Pancreas (tissue), 10 donors: ENCODE results near the gene GOLGA7B. TPM values are rescaled to one million over a fixed set of nuclear protein-coding genes. Genes with fewer than 3 reads are reported as not detected.

Source experiments
- ATAC-seq, 4 donors: fragments of 200-7000 bp; cut with Tn5 transposase; one replicate each; pipeline versions ENCODE4 v1.8.0 to v1.9.1; 2020; ENCODE audit warnings: mild to moderate bottlenecking in 4 of 4, moderate library complexity in 4 of 4
- DNase-seq, 6 donors: peaks; one replicate each; pipeline ENCODE4 v3.0.0-alpha.2; 2020
- FAIRE-seq: peaks from 2 replicates; lab custom pipeline; 2012; peaks lifted over from hg19 to GRCh38; lab: Jason Lieb, UNC
- H3K27ac ChIP-seq, 4 donors: fragments of 200-600 bp; sonication (generic); 1 replicate in 3 of 4; 2 replicates in 1 of 4; pipeline versions ENCODE4 v1.5.0 to v1.8.0; 2020
- H3K27me3 ChIP-seq, 4 donors: fragments of 200-600 bp; one replicate each; pipeline ENCODE4 v1.8.0; 2021
- H3K36me3 ChIP-seq, 3 donors: fragments of 200-600 bp; sonication (generic) in 1 of 3; one replicate each; pipeline versions ENCODE4 v1.5.0 to v1.8.0; 2020 to 2021
- H3K4me1 ChIP-seq, 3 donors: fragments of 200-600 bp; one replicate each; pipeline ENCODE4 v1.8.0; 2021
- H3K4me3 ChIP-seq, 4 donors: fragments of 200-600 bp; sonication (generic) in 2 of 4; one replicate each; pipeline versions ENCODE4 v1.5.0 to v1.8.0; 2020 to 2021
- H3K9me3 ChIP-seq, 4 donors: fragments of 200-600 bp; one replicate each; pipeline ENCODE4 v1.8.0; 2021
- CTCF ChIP-seq, 4 donors: fragments of 200-600 bp; sonication (generic) in 3 of 4; IDR thresholded peaks; one replicate each; pipeline versions ENCODE4 v1.5.0 to v1.8.0; 2021; ENCODE audit warnings: antibody characterized with exemption in 4 of 4
- WGBS, 2 donors: extraction: QIAGEN DNeasy Blood & Tissue Kit; methylation state at CpG; one replicate each; pipeline ENCODE4 v1.1.7; 2013; 5-methylcytosine and 5-hydroxymethylcytosine counted together
- intact Hi-C, 3 donors: fragments of 100-400 bp; cut with DNase I; formaldehyde crosslinking; loops; one replicate each; pipeline versions ENCODE4 v1.11.1 to v1.14.2; 2022
- polyA plus RNA-seq, 2 donors: library from polyadenylated mRNA; stranded (reverse); fragments of 200-250 nt; gene quantifications; one replicate each; pipeline ENCODE4 v1.2.3, GENCODE V29; 2013
- total RNA-seq, 6 donors: library from RNA; stranded (reverse); fragmentation: NEBNext Ultra II Directional in 4 of 6; extraction: Animal tissue kit (Norgen Biotek cat#: 25700) in 4 of 6; gene quantifications; one replicate each; pipeline versions ENCODE4 v1.2.1 to v1.2.4, GENCODE V29; 2021 to 2023
- donor health status: healthy with polysubstance abuse.
- donor health status: DM: no; HTN: no; CAD: no; lungs with moderate emphysema.
- donor health status: DM: no; HTN: no; CAD: no.
- donor health status: control.
- donor health status: control.
- donor health status: Bipolar disorder and iron deficiency.
- donor health status: DM: yes; HTN: yes; CAD: no.
- donor health status: DM: no; HTN: no; CAD: no.
- donor health status: DM: no; HTN: no; CAD: no.
- donor health status: DM: yes; HTN: yes; CAD: no.

GOLGA7B gene
- total and polyA plus RNA-seq, 8 donors: 2.0 to 38.7 (median 4.8) TPM

- intact Hi-C loops: no loop called here
- H3K4me3 ChIP-seq: no peak overlapping the region
- no peaks in the 10 kb centered on the region for H3K4me1 ChIP-seq
- ATAC-seq: peak; percentile 16 to 73 (median 72)
- DNase-seq: peak in 2 of 6 donors; percentile 28 to 29
- peak overlapping the region in 1 of 4 donors; percentile 17 for H3K27ac ChIP-seq
- TF ChIP-seq CTCF (IDR thresholded peaks at IDR 0.05): no peak
- H3K36me3 ChIP-seq: no peaks in the 10 kb centered on the region
- no peaks in the 10 kb centered on the region for H3K9me3 ChIP-seq
- FAIRE-seq: no peak
- 67 to 74% methylated on average over 10 of the region's 10 CpGs for WGBS, 2 donors
- H3K27me3 ChIP-seq: no peaks in the 10 kb centered on the region
These were observed 27.4 kb upstream of the GOLGA7B start for GRCh38 chr10:97822261-97822687.

- Histone ChIP-seq H3K4me1 (no peaks in the 10 kb centered on the region), H3K4me3 (no peak overlapping the region), H3K27ac (no peak overlapping the region), H3K27me3 (no peaks in the 10 kb centered on the region), H3K9me3 (no peaks in the 10 kb centered on the region), H3K36me3 (no peaks in the 10 kb centered on the region)
- DNase-seq (no peak), FAIRE-seq (no peak), ATAC-seq (peak in 2 of 4 donors; percentile 28 to 56)
- no peak for TF ChIP-seq CTCF (IDR thresholded peaks at IDR 0.05)
- intact Hi-C loops: no loop called here
- WGBS, 2 donors: 85 to 89% methylated on average over 12 of the region's 12 CpGs
These were observed 25.9 kb upstream of the GOLGA7B start for GRCh38 chr10:97823734-97824133.

- no peak for FAIRE-seq
- no peak for TF ChIP-seq CTCF (IDR thresholded peaks at IDR 0.05)
- H3K4me3 ChIP-seq: no peak overlapping the region
- H3K27me3 ChIP-seq: no peaks in the 10 kb centered on the region
- intact Hi-C loops: no loop called here
- no peak overlapping the region for H3K27ac ChIP-seq
- H3K9me3 ChIP-seq: no peaks in the 10 kb centered on the region
- WGBS, 2 donors: 85 to 90% methylated on average over 12 of the region's 12 CpGs
- DNase-seq: no peak
- H3K4me1 ChIP-seq: peaks cover 0 to under 1% (median 0%) of the 10 kb centered on the region in 3 donors
- no peaks in the 10 kb centered on the region for H3K36me3 ChIP-seq
- ATAC-seq: no peak
These were observed 24.5 kb upstream of the GOLGA7B start for GRCh38 chr10:97825020-97825760.

- FAIRE-seq: no peak
- TF ChIP-seq CTCF (IDR thresholded peaks at IDR 0.05): no peak
These were observed 22.8 kb upstream of the GOLGA7B start for GRCh38 chr10:97826892-97827291.

GRCh38 chr10:97827702-97828291, 21.8 kb upstream of the GOLGA7B start:
- H3K4me1 ChIP-seq: peaks cover 0 to 5% (median 5%) of the 10 kb centered on the region in 3 donors
- no peak overlapping the region for H3K27ac ChIP-seq
- no peak for TF ChIP-seq CTCF (IDR thresholded peaks at IDR 0.05)
- 75 to 80% methylated on average over 10 of the region's 10 CpGs for WGBS, 2 donors
- intact Hi-C loops: no loop called here
- H3K4me3 ChIP-seq: no peak overlapping the region
- no peak for ATAC-seq
- no peaks in the 10 kb centered on the region for H3K36me3 ChIP-seq
- H3K27me3 ChIP-seq: no peaks in the 10 kb centered on the region
- DNase-seq: no peak
- H3K9me3 ChIP-seq: no peaks in the 10 kb centered on the region
- no peak for FAIRE-seq

More at GRCh38 chr10:97826892-97827291, 22.8 kb upstream of the GOLGA7B start:
- H3K27me3 ChIP-seq: no peaks in the 10 kb centered on the region
- no peaks in the 10 kb centered on the region for H3K9me3 ChIP-seq
- peaks cover 0 to 5% (median 5%) of the 10 kb centered on the region in 3 donors for H3K4me1 ChIP-seq
- no peak overlapping the region for H3K4me3 ChIP-seq
- no peak for ATAC-seq
- 78 to 87% methylated on average over 1 of the region's 1 CpG for WGBS, 2 donors
- no peak overlapping the region for H3K27ac ChIP-seq
- intact Hi-C loops: no loop called here
- DNase-seq: no peak
- H3K36me3 ChIP-seq: no peaks in the 10 kb centered on the region
